Activated CD8-positive, alpha-beta T cell treated with anti-CD3 and anti-CD28 coated beads for 36 hours (primary cell): ENCODE results near the gene FKBP5. TPM values are rescaled to one million over a fixed set of nuclear protein-coding genes. Genes with fewer than 3 reads are reported as not detected.

Experiments used
- ATAC-seq: fragments of 200-7000 bp; cut with Tn5 transposase; one replicate; pipeline ENCODE4 v1.10.0; 2021; ENCODE audit warnings: mild to moderate bottlenecking, moderate library complexity
- CTCF ChIA-PET: fragments of 350-600 bp; sonication (Branson Sonifier 250); formaldehyde crosslinking; loops from one replicate; lab custom pipeline; 2021; ENCODE audit warnings: antibody characterized with exemption; lab: Charles Lee
- POLR2A ChIA-PET: fragments of 350-600 bp; sonication (Branson Sonifier 250); formaldehyde crosslinking; loops from one replicate; lab custom pipeline; 2021; ENCODE audit warnings: antibody characterized with exemption; lab: Charles Lee
- DNase-seq: peaks from one replicate; pipeline ENCODE4 v3.0.0-alpha.2; 2020
- H3K27ac Mint-ChIP-seq: one replicate; pipeline ENCODE4 v1.8.0; 2021; ENCODE audit warnings: mild to moderate bottlenecking, mixed read lengths
- H3K27me3 Mint-ChIP-seq: one replicate; pipeline ENCODE4 v1.8.0; 2021; ENCODE audit warnings: mixed read lengths
- H3K36me3 Mint-ChIP-seq: one replicate; pipeline ENCODE4 v1.8.0; 2021; ENCODE audit warnings: low read depth, mixed read lengths
- H3K4me1 Mint-ChIP-seq: one replicate; pipeline ENCODE4 v1.8.0; 2021; ENCODE audit warnings: low read depth, mixed read lengths
- H3K4me3 Mint-ChIP-seq: one replicate; pipeline ENCODE4 v1.8.0; 2021; ENCODE audit warnings: mild to moderate bottlenecking, moderate library complexity, mixed read lengths
- H3K9me3 Mint-ChIP-seq: one replicate; pipeline ENCODE4 v1.8.0; 2021; ENCODE audit warnings: mixed read lengths
- intact Hi-C: fragments of 100-400 bp; cut with micrococcal nuclease; formaldehyde crosslinking; loops from one replicate; pipeline ENCODE4 v1.10.0; 2022
- total RNA-seq, 2 experiments: library from RNA; stranded (reverse); gene quantifications; one replicate each; pipeline ENCODE4 v1.2.3, GENCODE V29; 2021
- TF ChIP-seq, protein P1 (sequence below): fragments of 200-600 bp; IDR thresholded peaks from one replicate; pipeline ENCODE4 v1.8.0; 2022; ENCODE audit warnings: antibody characterized with exemption, mild to moderate bottlenecking

Gene FKBP5
- total RNA-seq, 2 experiments from 2014 or later: 90.6 to 93.4 TPM

DNA sequence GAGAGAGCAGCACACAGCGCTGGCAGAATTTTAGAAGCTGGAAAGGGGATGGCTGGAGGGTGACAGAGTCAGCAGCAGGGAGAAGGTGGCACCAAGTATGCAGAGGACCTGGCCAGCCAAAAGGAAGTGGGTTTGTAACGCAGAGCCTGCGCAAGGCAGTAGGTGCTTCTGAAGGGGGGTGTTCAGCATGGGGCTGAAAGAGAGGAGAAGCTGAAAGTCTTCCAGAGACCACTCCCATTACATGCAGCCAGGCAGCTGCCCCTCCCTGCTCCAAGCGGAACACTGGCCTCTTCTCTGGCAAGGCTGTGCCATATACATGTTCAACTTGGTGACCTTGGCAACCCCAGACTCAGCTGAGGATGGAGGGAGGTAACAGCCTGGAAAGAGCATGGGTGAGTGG lies 133.9 kb downstream of the FKBP5 start:
- POLR2A ChIA-PET: no interaction called here
- DNase-seq (no peak), ATAC-seq (no peak)
- CTCF ChIA-PET: interaction anchor here (1.0 to 6.3 kb wide), 4 partner anchors 13 to 182 kb away, joined by 5 to 91 read pairs (median 22); partner anchors contain the start of gene ARMC12
- peaks cover 3% of the 10 kb centered on the region for H3K36me3 Mint-ChIP-seq
- H3K4me3 Mint-ChIP-seq: no peak overlapping the region
- peaks cover 4% of the 10 kb centered on the region for H3K4me1 Mint-ChIP-seq
- intact Hi-C loops: no loop called here
- no peaks in the 10 kb centered on the region for H3K27me3 Mint-ChIP-seq
- peaks cover 6% of the 10 kb centered on the region for H3K9me3 Mint-ChIP-seq
- H3K27ac Mint-ChIP-seq: no peak overlapping the region
- TF ChIP-seq, protein P1, sequence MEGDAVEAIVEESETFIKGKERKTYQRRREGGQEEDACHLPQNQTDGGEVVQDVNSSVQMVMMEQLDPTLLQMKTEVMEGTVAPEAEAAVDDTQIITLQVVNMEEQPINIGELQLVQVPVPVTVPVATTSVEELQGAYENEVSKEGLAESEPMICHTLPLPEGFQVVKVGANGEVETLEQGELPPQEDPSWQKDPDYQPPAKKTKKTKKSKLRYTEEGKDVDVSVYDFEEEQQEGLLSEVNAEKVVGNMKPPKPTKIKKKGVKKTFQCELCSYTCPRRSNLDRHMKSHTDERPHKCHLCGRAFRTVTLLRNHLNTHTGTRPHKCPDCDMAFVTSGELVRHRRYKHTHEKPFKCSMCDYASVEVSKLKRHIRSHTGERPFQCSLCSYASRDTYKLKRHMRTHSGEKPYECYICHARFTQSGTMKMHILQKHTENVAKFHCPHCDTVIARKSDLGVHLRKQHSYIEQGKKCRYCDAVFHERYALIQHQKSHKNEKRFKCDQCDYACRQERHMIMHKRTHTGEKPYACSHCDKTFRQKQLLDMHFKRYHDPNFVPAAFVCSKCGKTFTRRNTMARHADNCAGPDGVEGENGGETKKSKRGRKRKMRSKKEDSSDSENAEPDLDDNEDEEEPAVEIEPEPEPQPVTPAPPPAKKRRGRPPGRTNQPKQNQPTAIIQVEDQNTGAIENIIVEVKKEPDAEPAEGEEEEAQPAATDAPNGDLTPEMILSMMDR: no peak

DNA sequence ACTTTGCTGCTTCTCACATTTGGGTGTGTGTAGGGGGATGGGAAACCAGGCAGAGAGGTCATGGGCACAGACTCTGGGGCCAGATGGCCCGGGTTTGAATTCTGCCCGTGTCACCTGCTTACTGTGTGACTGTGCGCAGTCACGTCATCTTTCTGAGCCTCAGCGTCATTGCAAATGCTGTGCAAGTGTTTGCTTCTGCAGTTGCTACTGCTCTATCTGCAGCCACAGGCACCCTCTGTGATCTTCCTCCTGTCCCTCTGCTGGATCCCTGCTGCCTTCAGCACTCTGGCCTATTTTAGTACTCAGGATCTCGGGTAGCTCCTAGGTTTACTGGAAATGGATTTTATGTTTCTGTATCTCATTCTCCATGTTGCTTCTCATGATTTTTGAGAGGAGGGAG lies 135.4 kb downstream of the FKBP5 start:
- H3K27ac Mint-ChIP-seq: no peak overlapping the region
- CTCF ChIA-PET: interaction anchor here (0.8 to 6.3 kb wide), 14 partner anchors 10 to 241 kb away, joined by 3 to 91 read pairs (median 8); partner anchors contain the start of genes ARMC12 and TEAD3
- DNase-seq: no peak
- no peaks in the 10 kb centered on the region for H3K27me3 Mint-ChIP-seq
- intact Hi-C loops: no loop called here
- POLR2A ChIA-PET: no interaction called here
- H3K4me1 Mint-ChIP-seq: peaks cover 4% of the 10 kb centered on the region
- peaks cover 3% of the 10 kb centered on the region for H3K36me3 Mint-ChIP-seq
- H3K9me3 Mint-ChIP-seq: peaks cover 9% of the 10 kb centered on the region
- no peak overlapping the region for H3K4me3 Mint-ChIP-seq
- no peak for ATAC-seq
- TF ChIP-seq, protein P1: no peak

DNA sequence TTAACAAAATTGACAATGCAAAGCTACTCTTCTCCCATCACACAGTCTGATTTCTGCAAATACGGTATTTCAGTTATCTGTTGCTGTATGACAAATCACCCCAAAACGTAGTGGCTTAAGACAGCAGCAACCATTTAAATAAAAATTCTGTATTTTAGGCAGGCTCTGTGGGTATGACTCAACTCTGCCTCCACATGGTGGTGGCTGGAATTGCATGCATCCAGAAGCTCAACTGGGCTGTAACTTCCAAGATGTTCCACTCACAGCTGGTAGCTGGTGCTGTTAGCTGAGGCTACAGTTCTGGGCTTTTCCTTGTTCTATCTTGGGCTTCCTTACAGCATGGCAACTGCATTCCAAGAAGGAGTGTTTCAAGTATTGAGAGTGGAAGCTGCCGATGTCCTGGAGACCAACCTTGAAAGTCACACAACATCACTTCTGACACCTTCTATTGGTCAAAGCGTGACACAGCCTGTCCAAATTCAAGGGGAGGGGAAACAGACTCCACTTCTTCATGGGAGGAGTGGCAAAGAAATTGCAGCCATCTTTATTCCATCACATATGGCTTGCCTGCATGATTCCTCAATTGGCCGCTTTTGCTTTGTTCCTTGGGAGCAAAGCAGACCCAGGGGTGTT lies 136.3 kb downstream of the FKBP5 start:
- Mint-ChIP-seq H3K4me3 (no peak overlapping the region), H3K27ac (no peak overlapping the region), H3K4me1 (peaks cover 4% of the 10 kb centered on the region), H3K9me3 (peaks cover 9% of the 10 kb centered on the region), H3K27me3 (no peaks in the 10 kb centered on the region), H3K36me3 (peaks cover 3% of the 10 kb centered on the region)
- DNase-seq: peak; percentile 82
- ChIA-PET POLR2A (interaction anchor here (0.5 to 1.4 kb wide), 4 partner anchors 11 to 105 kb away, joined by 3 to 6 read pairs (median 4); no protein-coding TSS in a partner anchor), CTCF (interaction anchor here (0.6 to 6.3 kb wide), 39 partner anchors 10 to 257 kb away, joined by 3 to 91 read pairs (median 4); partner anchors contain the start of genes ARMC12 and TEAD3)
- ATAC-seq: peak; percentile 88
- TF ChIP-seq, protein P1: peak; percentile 94
- intact Hi-C loops: no loop called here

DNA sequence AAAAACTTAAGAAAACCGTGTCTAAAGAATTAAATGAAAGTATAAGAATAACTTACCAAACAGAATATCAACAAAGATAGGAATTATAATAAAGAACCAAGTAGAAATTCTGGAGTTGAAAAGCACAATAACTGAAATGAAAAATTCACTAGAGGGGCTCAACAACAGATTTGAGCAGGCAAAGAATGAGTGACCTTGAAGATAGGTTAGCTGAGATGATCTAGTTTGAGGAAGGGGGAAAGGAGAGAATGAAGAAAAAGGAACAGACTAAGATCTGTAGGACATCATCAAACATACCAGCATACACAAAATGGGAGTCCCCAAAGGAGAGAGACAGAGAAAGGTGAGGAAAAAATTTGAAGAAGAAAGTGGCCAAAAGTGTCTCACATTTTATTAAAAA lies 138.3 kb downstream of the FKBP5 start:
- TF ChIP-seq, protein P1: no peak
- ATAC-seq: no peak
- intact Hi-C loops: no loop called here
- no peak for DNase-seq
- peaks cover 9% of the 10 kb centered on the region for H3K9me3 Mint-ChIP-seq
- no peaks in the 10 kb centered on the region for H3K27me3 Mint-ChIP-seq
- H3K36me3 Mint-ChIP-seq: peaks cover 3% of the 10 kb centered on the region
- POLR2A ChIA-PET: no interaction called here
- CTCF ChIA-PET: interaction anchor here (0.7 to 6.3 kb wide), 5 partner anchors 24 to 410 kb away, joined by 3 to 91 read pairs (median 18); partner anchors contain the start of gene ARMC12
- H3K4me3 Mint-ChIP-seq: no peak overlapping the region
- no peak overlapping the region for H3K27ac Mint-ChIP-seq
- peaks cover 4% of the 10 kb centered on the region for H3K4me1 Mint-ChIP-seq

DNA sequence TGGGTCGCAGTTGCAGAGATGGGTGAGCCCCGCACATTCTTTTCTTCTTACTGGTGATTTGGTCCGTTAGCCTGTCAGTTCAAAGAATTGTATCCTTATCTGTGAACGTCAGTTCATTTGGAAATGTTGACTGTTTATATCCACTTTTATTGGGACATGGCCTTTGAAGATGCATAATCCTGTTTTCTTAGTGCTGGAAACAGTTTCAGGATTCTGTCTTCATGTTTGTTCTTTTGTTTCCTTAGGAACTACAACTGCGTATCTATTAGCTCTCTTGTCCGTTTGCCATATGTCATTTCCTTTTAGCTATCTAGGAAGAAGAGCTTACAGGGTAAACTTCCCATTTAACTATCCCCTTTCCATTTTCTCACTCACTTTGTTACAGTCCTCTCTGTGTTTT lies 141.0 kb downstream of the FKBP5 start:
- no peaks in the 10 kb centered on the region for H3K27me3 Mint-ChIP-seq
- TF ChIP-seq, protein P1: no peak
- no peak overlapping the region for H3K27ac Mint-ChIP-seq
- ChIA-PET CTCF (interaction anchor here (0.6 to 2.1 kb wide), 3 partner anchors 25 to 209 kb away, joined by 3 to 7 read pairs (median 4); no protein-coding TSS in a partner anchor), POLR2A (no interaction called here)
- peaks cover 3% of the 10 kb centered on the region for H3K36me3 Mint-ChIP-seq
- ATAC-seq (no peak), DNase-seq (no peak)
- intact Hi-C loops: no loop called here
- H3K4me1 Mint-ChIP-seq: peaks cover 6% of the 10 kb centered on the region
- H3K4me3 Mint-ChIP-seq: no peak overlapping the region
- H3K9me3 Mint-ChIP-seq: peaks cover 9% of the 10 kb centered on the region
